Measurements from ENCODE around the gene LCNL1. TPM values are rescaled to one million over a fixed set of nuclear protein-coding genes. Genes with fewer than 3 reads are reported as not detected.

LCNL1 gene
- total and polyA plus RNA-seq, 2 of the 13 experiments (the other 11 are each of a cell fraction or from before 2014, with no cell fraction given) = not detected

- TF ChIP-seq ZNF687 (CRISPR knock-in tag; IDR thresholded peaks at IDR 0.05) = peak; percentile 56
- TF ChIP-seq ISX (CRISPR knock-in tag; conservative IDR thresholded peaks at IDR 0.05) = 0 out of 2 replicates have a peak, but pooled peaks have one; percentile 61
- peak; percentile 31 for TF ChIP-seq ZFX (CRISPR knock-in tag; IDR thresholded peaks at IDR 0.05; ENCODE audit: low read depth)
- TF ChIP-seq ZNF607 (CRISPR knock-in tag; IDR thresholded peaks at IDR 0.05; ENCODE audit: borderline replicate concordance) = peak; percentile 7; the same call in 1 of the 2 replicates
- 0 out of 2 replicates have a peak, but pooled peaks have one; percentile 20 for TF ChIP-seq PRDM15 (CRISPR knock-in tag; IDR thresholded peaks at IDR 0.05)
- TF ChIP-seq NRL (CRISPR knock-in tag; IDR thresholded peaks at IDR 0.05; ENCODE audit: borderline replicate concordance) = 0 out of 2 replicates have a peak, but pooled peaks have one; percentile 34
- 0 out of 2 replicates have a peak, but pooled peaks have one; percentile 35 for TF ChIP-seq ZNF773 (CRISPR knock-in tag; IDR thresholded peaks at IDR 0.05; ENCODE audit: borderline replicate concordance)
- TF ChIP-seq GMEB1 (CRISPR knock-in tag; IDR thresholded peaks at IDR 0.05; ENCODE audit: borderline replicate concordance) = peak; percentile 41; the same call in 1 of the 2 replicates
- TF ChIP-seq ZNF501 (CRISPR knock-in tag; IDR thresholded peaks at IDR 0.05) = peak; percentile 77
- 0 out of 2 replicates have a peak, but pooled peaks have one; percentile 40 for TF ChIP-seq ZNF274 (CRISPR knock-in tag; IDR thresholded peaks at IDR 0.05)
- 0 out of 2 replicates have a peak, but pooled peaks have one; percentile 13 for TF ChIP-seq CSRNP1 (CRISPR knock-in tag; IDR thresholded peaks at IDR 0.05)
- TF ChIP-seq ZNF891 (CRISPR knock-in tag; IDR thresholded peaks at IDR 0.05) = 0 out of 2 replicates have a peak, but pooled peaks have one; percentile 65
- TF ChIP-seq ZNF256 (CRISPR knock-in tag; conservative IDR thresholded peaks at IDR 0.05) = 0 out of 2 replicates have a peak, but pooled peaks have one; percentile 27
- TF ChIP-seq RXRA (CRISPR knock-in tag; IDR thresholded peaks at IDR 0.05) = 0 out of 2 replicates have a peak, but pooled peaks have one; percentile 28
- TF ChIP-seq AGO2 (optimal IDR thresholded peaks at IDR 0.05; ENCODE audit: low read depth, low read length) = peak; percentile 92
These were observed 39.2 kb upstream of the LCNL1 start (continued) for GRCh38 chr9:136943291-136944211.
